ENCODE measurements around the gene ITIH2.
"Not testable (repeated sequence)": the region's sequence is repeated elsewhere in the genome, so short reads cannot be mapped to it uniquely, and the experiment has no call there.

The ITIH2 gene

GRCh38 chr10:7690885-7691597 lies 12.1 kb upstream of the ITIH2 start:
- not testable (repeated sequence) for H3K4me1 ChIP-seq (ENCODE audit: control insufficient read depth in 1 of 2, insufficient read depth in 2 of 2, low read length in 2 of 2); H4K12ac ChIP-seq (ENCODE audit: low read depth, low read length); H3K14ac ChIP-seq (ENCODE audit: low read length); H3K9ac ChIP-seq (ENCODE audit: low read length); H4K91ac ChIP-seq (ENCODE audit: low read depth, low read length); H3K23ac ChIP-seq (ENCODE audit: low read length); H2AFZ ChIP-seq (ENCODE audit: insufficient read depth, low read length, poor library complexity); H2BK5ac ChIP-seq (ENCODE audit: low read depth, low read length, poor library complexity); H3K4ac ChIP-seq (ENCODE audit: low read depth, low read length); H3K4me2 ChIP-seq (ENCODE audit: low read length); H3K27ac ChIP-seq (ENCODE audit: low read depth, low read length); H3K9me3 ChIP-seq (ENCODE audit: insufficient read depth, low read depth, low read length); H3K36me3 ChIP-seq (ENCODE audit: control insufficient read depth in 1 of 2, insufficient read depth in 2 of 2, low read length in 2 of 2); H2BK12ac ChIP-seq (ENCODE audit: low read length); H3K79me2 ChIP-seq (ENCODE audit: control insufficient read depth, insufficient read depth, low read length, poor library complexity); H3K27me3 ChIP-seq (ENCODE audit: insufficient read depth, low read length); H4K8ac ChIP-seq (ENCODE audit: low read depth, low read length); H3K4me3 ChIP-seq (ENCODE audit: low read depth, low read length); H3K79me1 ChIP-seq (ENCODE audit: low read length); H2AK5ac ChIP-seq (ENCODE audit: low read length); H2BK120ac ChIP-seq (ENCODE audit: insufficient read depth, low read length, poor library complexity); H3K18ac ChIP-seq (ENCODE audit: low read length)
- peak in 1 of 2 donors; percentile 10 for DNase-seq
- WGBS (ENCODE audit: extremely low coverage, insufficient coverage, insufficient read length): no CpG with 5 or more reads among the region's 3 CpGs

- H3K27me3 ChIP-seq (ENCODE audit: insufficient read depth, low read length); H2BK120ac ChIP-seq (ENCODE audit: insufficient read depth, low read length, poor library complexity); H3K27ac ChIP-seq (ENCODE audit: low read depth, low read length); H3K4me1 ChIP-seq (ENCODE audit: control insufficient read depth in 1 of 2, insufficient read depth in 2 of 2, low read length in 2 of 2); H3K36me3 ChIP-seq (ENCODE audit: control insufficient read depth in 1 of 2, insufficient read depth in 2 of 2, low read length in 2 of 2); H3K4me2 ChIP-seq (ENCODE audit: low read length); H2AFZ ChIP-seq (ENCODE audit: insufficient read depth, low read length, poor library complexity); H4K91ac ChIP-seq (ENCODE audit: low read depth, low read length); H3K18ac ChIP-seq (ENCODE audit: low read length); H2BK12ac ChIP-seq (ENCODE audit: low read length); H3K79me2 ChIP-seq (ENCODE audit: control insufficient read depth, insufficient read depth, low read length, poor library complexity); H3K4me3 ChIP-seq (ENCODE audit: low read depth, low read length); DNase-seq; H3K14ac ChIP-seq (ENCODE audit: low read length); H4K12ac ChIP-seq (ENCODE audit: low read depth, low read length); H3K23ac ChIP-seq (ENCODE audit: low read length); H2BK5ac ChIP-seq (ENCODE audit: low read depth, low read length, poor library complexity); H3K9me3 ChIP-seq (ENCODE audit: insufficient read depth, low read depth, low read length); H2AK5ac ChIP-seq (ENCODE audit: low read length); H3K4ac ChIP-seq (ENCODE audit: low read depth, low read length); H3K79me1 ChIP-seq (ENCODE audit: low read length); H4K8ac ChIP-seq (ENCODE audit: low read depth, low read length); H3K9ac ChIP-seq (ENCODE audit: low read length): not testable (repeated sequence)
Measured at GRCh38 chr10:7692368-7692767, 10.7 kb upstream of the ITIH2 start.

GRCh38 chr10:7693194-7693593 lies 9.9 kb upstream of the ITIH2 start:
- H2AK5ac ChIP-seq (ENCODE audit: low read length); H3K14ac ChIP-seq (ENCODE audit: low read length); H2BK12ac ChIP-seq (ENCODE audit: low read length); H3K4ac ChIP-seq (ENCODE audit: low read depth, low read length); DNase-seq; H2BK120ac ChIP-seq (ENCODE audit: insufficient read depth, low read length, poor library complexity); H3K79me1 ChIP-seq (ENCODE audit: low read length); H3K79me2 ChIP-seq (ENCODE audit: control insufficient read depth, insufficient read depth, low read length, poor library complexity); H3K4me3 ChIP-seq (ENCODE audit: low read depth, low read length); H3K9me3 ChIP-seq (ENCODE audit: insufficient read depth, low read depth, low read length); H4K12ac ChIP-seq (ENCODE audit: low read depth, low read length); H4K8ac ChIP-seq (ENCODE audit: low read depth, low read length); H3K23ac ChIP-seq (ENCODE audit: low read length); H3K18ac ChIP-seq (ENCODE audit: low read length); H3K4me2 ChIP-seq (ENCODE audit: low read length); H3K36me3 ChIP-seq (ENCODE audit: control insufficient read depth in 1 of 2, insufficient read depth in 2 of 2, low read length in 2 of 2); H2AFZ ChIP-seq (ENCODE audit: insufficient read depth, low read length, poor library complexity); H3K4me1 ChIP-seq (ENCODE audit: control insufficient read depth in 1 of 2, insufficient read depth in 2 of 2, low read length in 2 of 2); H4K91ac ChIP-seq (ENCODE audit: low read depth, low read length); H3K9ac ChIP-seq (ENCODE audit: low read length); H3K27ac ChIP-seq (ENCODE audit: low read depth, low read length); H3K27me3 ChIP-seq (ENCODE audit: insufficient read depth, low read length); H2BK5ac ChIP-seq (ENCODE audit: low read depth, low read length, poor library complexity): not testable (repeated sequence)

GRCh38 chr10:7696545-7696944 lies 6.6 kb upstream of the ITIH2 start:
- no peak for DNase-seq
- H3K4me2 ChIP-seq (ENCODE audit: low read length): no peak overlapping the region
- H2BK5ac ChIP-seq (ENCODE audit: low read depth, low read length, poor library complexity): no peak overlapping the region
- H4K91ac ChIP-seq (ENCODE audit: low read depth, low read length): no peak overlapping the region
- no peaks in the 10 kb centered on the region for H3K79me1 ChIP-seq (ENCODE audit: low read length)
- H3K4me3 ChIP-seq (ENCODE audit: low read depth, low read length): no peak overlapping the region
- H3K4ac ChIP-seq (ENCODE audit: low read depth, low read length): no peak overlapping the region
- H4K8ac ChIP-seq (ENCODE audit: low read depth, low read length): no peak overlapping the region
- no peak overlapping the region for H3K9ac ChIP-seq (ENCODE audit: low read length)
- H3K4me1 ChIP-seq (ENCODE audit: control insufficient read depth in 1 of 2, insufficient read depth in 2 of 2, low read length in 2 of 2): no peaks in the 10 kb centered on the region
- H3K9me3 ChIP-seq (ENCODE audit: insufficient read depth, low read depth, low read length): peaks cover 6% of the 10 kb centered on the region
- H3K14ac ChIP-seq (ENCODE audit: low read length): no peak overlapping the region
- no peak overlapping the region for H2AK5ac ChIP-seq (ENCODE audit: low read length)
- no peak overlapping the region for H2BK120ac ChIP-seq (ENCODE audit: insufficient read depth, low read length, poor library complexity)
- H2BK12ac ChIP-seq (ENCODE audit: low read length): no peak overlapping the region
- no peak overlapping the region for H3K27ac ChIP-seq (ENCODE audit: low read depth, low read length)
- no peaks in the 10 kb centered on the region for H3K27me3 ChIP-seq (ENCODE audit: insufficient read depth, low read length)
- no peak overlapping the region for H2AFZ ChIP-seq (ENCODE audit: insufficient read depth, low read length, poor library complexity)
- H3K36me3 ChIP-seq (ENCODE audit: control insufficient read depth in 1 of 2, insufficient read depth in 2 of 2, low read length in 2 of 2): no peaks in the 10 kb centered on the region
- no peak overlapping the region for H4K12ac ChIP-seq (ENCODE audit: low read depth, low read length)
- no peak overlapping the region for H3K23ac ChIP-seq (ENCODE audit: low read length)
- WGBS (ENCODE audit: extremely low coverage, insufficient coverage, insufficient read length): no CpG with 5 or more reads among the region's 3 CpGs
- H3K18ac ChIP-seq (ENCODE audit: low read length): no peak overlapping the region
- no peaks in the 10 kb centered on the region for H3K79me2 ChIP-seq (ENCODE audit: control insufficient read depth, insufficient read depth, low read length, poor library complexity)
